ENCODE data around the gene SLC2A4RG. TPM values are rescaled to one million over a fixed set of nuclear protein-coding genes. Genes with fewer than 3 reads are reported as not detected.
A peak's percentile ranks its signal among the peaks of the same experiment; 100 is the strongest.

Gene SLC2A4RG
- total RNA-seq, 1 donor from 2014 or later: 38.3 TPM

- Mint-ChIP-seq H3K4me3 (no peak overlapping the region), H3K9me3 (no peaks in the 10 kb centered on the region), H3K4me1 (ENCODE audit: low read depth) (no peaks in the 10 kb centered on the region), H3K27ac (no peak overlapping the region), H3K27me3 (ENCODE audit: insufficient read depth) (peaks cover 2% of the 10 kb centered on the region), H3K36me3 (ENCODE audit: low read depth) (peaks cover 9% of the 10 kb centered on the region)
- no peak for DNase-seq (ENCODE audit: low spot score)
- intact Hi-C loops (cut with micrococcal nuclease): no loop called here
These were observed 43.3 kb upstream of the SLC2A4RG start for GRCh38 chr20:63696306-63696627.

DNA sequence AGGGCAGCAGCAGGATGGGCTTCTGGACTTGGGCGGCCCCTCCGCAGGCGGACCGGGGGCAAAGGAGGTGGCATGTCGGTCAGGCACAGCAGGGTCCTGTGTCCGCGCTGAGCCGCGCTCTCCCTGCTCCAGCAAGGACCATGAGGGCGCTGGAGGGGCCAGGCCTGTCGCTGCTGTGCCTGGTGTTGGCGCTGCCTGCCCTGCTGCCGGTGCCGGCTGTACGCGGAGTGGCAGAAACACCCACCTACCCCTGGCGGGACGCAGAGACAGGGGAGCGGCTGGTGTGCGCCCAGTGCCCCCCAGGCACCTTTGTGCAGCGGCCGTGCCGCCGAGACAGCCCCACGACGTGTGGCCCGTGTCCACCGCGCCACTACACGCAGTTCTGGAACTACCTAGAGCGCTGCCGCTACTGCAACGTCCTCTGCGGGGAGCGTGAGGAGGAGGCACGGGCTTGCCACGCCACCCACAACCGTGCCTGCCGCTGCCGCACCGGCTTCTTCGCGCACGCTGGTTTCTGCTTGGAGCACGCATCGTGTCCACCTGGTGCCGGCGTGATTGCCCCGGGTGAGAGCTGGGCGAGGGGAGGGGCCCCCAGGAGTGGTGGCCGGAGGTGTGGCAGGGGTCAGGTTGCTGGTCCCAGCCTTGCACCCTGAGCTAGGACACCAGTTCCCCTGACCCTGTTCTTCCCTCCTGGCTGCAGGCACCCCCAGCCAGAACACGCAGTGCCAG is 42.8 kb upstream of the SLC2A4RG start, which contains the start of gene TNFRSF6B:
Gene TNFRSF6B, plus strand, starts transcription at position 25 of the 729 bp plus-strand sequence. Its CDS starts 116 bp downstream, at position 141.
- no peak within 1 kb of the TSS for H3K27ac Mint-ChIP-seq
- H3K27me3 Mint-ChIP-seq (ENCODE audit: insufficient read depth): peaks cover 2% of the 10 kb centered on the region
- DNase-seq (ENCODE audit: low spot score): no peak
- intact Hi-C loops (cut with micrococcal nuclease): no loop called here
- H3K4me3 Mint-ChIP-seq: no peak within 1 kb of the TSS
- peaks cover 5% of the 10 kb centered on the region for H3K36me3 Mint-ChIP-seq (ENCODE audit: low read depth)
- H3K4me1 Mint-ChIP-seq (ENCODE audit: low read depth): no peaks in the 10 kb centered on the region
- H3K9me3 Mint-ChIP-seq: no peaks in the 10 kb centered on the region

DNA sequence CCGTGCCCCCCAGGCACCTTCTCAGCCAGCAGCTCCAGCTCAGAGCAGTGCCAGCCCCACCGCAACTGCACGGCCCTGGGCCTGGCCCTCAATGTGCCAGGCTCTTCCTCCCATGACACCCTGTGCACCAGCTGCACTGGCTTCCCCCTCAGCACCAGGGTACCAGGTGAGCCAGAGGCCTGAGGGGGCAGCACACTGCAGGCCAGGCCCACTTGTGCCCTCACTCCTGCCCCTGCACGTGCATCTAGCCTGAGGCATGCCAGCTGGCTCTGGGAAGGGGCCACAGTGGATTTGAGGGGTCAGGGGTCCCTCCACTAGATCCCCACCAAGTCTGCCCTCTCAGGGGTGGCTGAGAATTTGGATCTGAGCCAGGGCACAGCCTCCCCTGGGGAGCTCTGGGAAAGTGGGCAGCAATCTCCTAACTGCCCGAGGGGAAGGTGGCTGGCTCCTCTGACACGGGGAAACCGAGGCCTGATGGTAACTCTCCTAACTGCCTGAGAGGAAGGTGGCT is 42.2 kb upstream of the SLC2A4RG start:
- Mint-ChIP-seq H3K4me3 (no peak overlapping the region), H3K4me1 (ENCODE audit: low read depth) (no peaks in the 10 kb centered on the region), H3K9me3 (no peaks in the 10 kb centered on the region), H3K27ac (no peak overlapping the region), H3K27me3 (ENCODE audit: insufficient read depth) (peaks cover 2% of the 10 kb centered on the region), H3K36me3 (ENCODE audit: low read depth) (peaks cover 5% of the 10 kb centered on the region)
- no peak for DNase-seq (ENCODE audit: low spot score)
- intact Hi-C loops (cut with micrococcal nuclease): no loop called here

- no peaks in the 10 kb centered on the region for H3K9me3 Mint-ChIP-seq
- H3K36me3 Mint-ChIP-seq (ENCODE audit: low read depth): peaks cover 5% of the 10 kb centered on the region
- intact Hi-C loops (cut with micrococcal nuclease): no loop called here
- no peaks in the 10 kb centered on the region for H3K4me1 Mint-ChIP-seq (ENCODE audit: low read depth)
- DNase-seq (ENCODE audit: low spot score): no peak
- peaks cover 2% of the 10 kb centered on the region for H3K27me3 Mint-ChIP-seq (ENCODE audit: insufficient read depth)
- no peak overlapping the region for H3K27ac Mint-ChIP-seq
- H3K4me3 Mint-ChIP-seq: no peak overlapping the region
These were observed 41.6 kb upstream of the SLC2A4RG start for GRCh38 chr20:63697868-63698545.

GRCh38 chr20:63698739-63699465 is 40.7 kb upstream of the SLC2A4RG start:
- Mint-ChIP-seq H3K4me1 (ENCODE audit: low read depth) (no peaks in the 10 kb centered on the region), H3K36me3 (ENCODE audit: low read depth) (peaks cover 2% of the 10 kb centered on the region), H3K4me3 (no peak overlapping the region), H3K9me3 (no peaks in the 10 kb centered on the region), H3K27me3 (ENCODE audit: insufficient read depth) (no peaks in the 10 kb centered on the region), H3K27ac (peak overlapping the region; percentile 40)
- intact Hi-C loops (cut with micrococcal nuclease): no loop called here
- no peak for DNase-seq (ENCODE audit: low spot score)

- Mint-ChIP-seq H3K27me3 (ENCODE audit: insufficient read depth) (no peaks in the 10 kb centered on the region), H3K9me3 (no peaks in the 10 kb centered on the region), H3K36me3 (ENCODE audit: low read depth) (peaks cover 2% of the 10 kb centered on the region), H3K4me3 (no peak overlapping the region), H3K27ac (no peak overlapping the region), H3K4me1 (ENCODE audit: low read depth) (no peaks in the 10 kb centered on the region)
- intact Hi-C loops (cut with micrococcal nuclease): no loop called here
- DNase-seq (ENCODE audit: low spot score): no peak
These were observed 39.9 kb upstream of the SLC2A4RG start for GRCh38 chr20:63699466-63700198.

DNA sequence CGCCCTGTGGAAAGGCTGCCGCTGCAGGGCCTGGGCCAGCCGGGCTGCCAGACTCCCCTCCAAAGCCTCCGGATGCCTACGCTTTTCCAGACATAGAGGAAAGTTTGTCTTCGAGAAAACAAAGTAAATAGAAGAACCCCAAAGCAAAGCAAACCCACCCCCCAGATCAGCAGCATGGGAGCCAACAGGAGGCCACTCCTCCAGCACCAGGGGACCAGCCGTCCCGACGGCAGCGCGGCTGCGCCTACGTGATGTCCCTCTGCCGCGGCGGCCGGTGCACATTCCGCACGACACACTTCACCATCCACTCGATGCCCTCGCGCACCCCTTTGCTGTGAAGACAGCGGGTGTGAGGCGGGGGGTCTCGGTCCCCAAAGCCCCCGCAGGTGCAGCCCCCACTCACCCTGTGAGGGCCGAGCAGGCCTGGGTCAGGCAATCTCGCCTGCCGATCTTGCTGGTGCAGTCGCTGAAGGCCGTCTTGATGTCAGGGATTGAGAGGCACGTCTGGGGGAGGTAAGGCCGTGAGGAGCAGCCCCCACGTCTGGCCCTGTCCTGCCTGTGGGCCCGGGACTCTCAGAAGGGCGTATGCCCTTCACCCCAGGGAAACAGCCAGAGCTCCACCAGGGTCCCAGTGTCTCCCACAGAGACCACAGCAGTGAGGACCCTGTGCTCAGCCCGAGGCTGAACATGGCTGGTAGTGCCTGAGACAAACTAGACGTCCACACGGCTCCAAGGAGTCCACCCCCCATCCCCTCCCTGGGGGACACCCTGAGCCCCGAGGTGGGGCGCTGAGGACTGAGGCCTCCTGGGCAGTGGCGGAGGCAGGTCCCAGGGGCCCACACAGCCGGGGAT is 39.2 kb upstream of the SLC2A4RG start:
- H3K9me3 Mint-ChIP-seq: no peaks in the 10 kb centered on the region
- no peak overlapping the region for H3K4me3 Mint-ChIP-seq
- H3K27ac Mint-ChIP-seq: no peak overlapping the region
- no peaks in the 10 kb centered on the region for H3K4me1 Mint-ChIP-seq (ENCODE audit: low read depth)
- peaks cover 5% of the 10 kb centered on the region for H3K36me3 Mint-ChIP-seq (ENCODE audit: low read depth)
- DNase-seq (ENCODE audit: low spot score): no peak
- intact Hi-C loops (cut with micrococcal nuclease): no loop called here
- H3K27me3 Mint-ChIP-seq (ENCODE audit: insufficient read depth): no peaks in the 10 kb centered on the region

GRCh38 chr20:63701051-63701328 is 38.6 kb upstream of the SLC2A4RG start:
- Mint-ChIP-seq H3K9me3 (no peaks in the 10 kb centered on the region), H3K4me1 (ENCODE audit: low read depth) (no peaks in the 10 kb centered on the region), H3K4me3 (no peak overlapping the region), H3K36me3 (ENCODE audit: low read depth) (peaks cover 6% of the 10 kb centered on the region), H3K27me3 (ENCODE audit: insufficient read depth) (no peaks in the 10 kb centered on the region), H3K27ac (no peak overlapping the region)
- no peak for DNase-seq (ENCODE audit: low spot score)
- intact Hi-C loops (cut with micrococcal nuclease): no loop called here

DNA sequence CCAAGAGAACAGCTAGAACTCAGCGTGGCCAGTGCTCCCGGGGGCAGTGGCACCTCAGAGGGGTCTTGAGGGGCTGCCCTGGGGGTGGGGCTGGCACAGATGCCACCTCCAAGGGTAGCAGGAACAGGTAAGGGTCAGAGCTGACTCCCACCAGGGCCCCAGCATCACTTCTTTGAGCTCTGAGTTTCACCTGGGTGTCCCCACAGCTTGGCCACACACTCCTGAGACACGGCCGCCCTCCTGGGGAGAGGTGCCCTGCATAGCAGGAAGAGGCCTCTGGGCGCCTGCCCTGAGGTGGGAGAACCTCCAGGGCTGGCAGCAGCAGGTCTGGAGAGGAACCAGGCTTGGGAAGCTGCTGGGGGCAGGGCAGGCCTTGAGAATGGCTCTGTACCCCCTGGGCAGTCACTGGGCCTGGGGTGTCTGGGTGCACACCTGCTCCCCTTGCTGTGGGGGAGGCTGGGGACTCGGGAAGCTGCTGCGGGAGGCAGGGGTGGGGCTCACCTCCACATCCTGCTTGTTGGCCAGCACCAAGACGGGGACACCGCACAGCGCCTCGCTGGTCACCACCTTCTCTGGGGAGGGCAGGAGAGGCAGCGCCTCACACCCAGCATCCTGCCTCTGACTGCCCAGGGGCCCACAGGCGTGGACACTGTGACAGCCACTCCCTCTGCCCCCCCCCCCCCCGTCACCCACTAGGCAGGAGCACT is 38.1 kb upstream of the SLC2A4RG start:
- no peaks in the 10 kb centered on the region for H3K27me3 Mint-ChIP-seq (ENCODE audit: insufficient read depth)
- H3K36me3 Mint-ChIP-seq (ENCODE audit: low read depth): peaks cover 5% of the 10 kb centered on the region
- no peaks in the 10 kb centered on the region for H3K9me3 Mint-ChIP-seq
- no peak overlapping the region for H3K4me3 Mint-ChIP-seq
- intact Hi-C loops (cut with micrococcal nuclease): no loop called here
- DNase-seq (ENCODE audit: low spot score): no peak
- H3K4me1 Mint-ChIP-seq (ENCODE audit: low read depth): peaks cover 3% of the 10 kb centered on the region
- no peak overlapping the region for H3K27ac Mint-ChIP-seq

GRCh38 chr20:63702036-63702665 is 37.4 kb upstream of the SLC2A4RG start:
- Mint-ChIP-seq H3K4me3 (no peak overlapping the region), H3K27me3 (ENCODE audit: insufficient read depth) (no peaks in the 10 kb centered on the region)
- intact Hi-C loops (cut with micrococcal nuclease): no loop called here

DNA sequence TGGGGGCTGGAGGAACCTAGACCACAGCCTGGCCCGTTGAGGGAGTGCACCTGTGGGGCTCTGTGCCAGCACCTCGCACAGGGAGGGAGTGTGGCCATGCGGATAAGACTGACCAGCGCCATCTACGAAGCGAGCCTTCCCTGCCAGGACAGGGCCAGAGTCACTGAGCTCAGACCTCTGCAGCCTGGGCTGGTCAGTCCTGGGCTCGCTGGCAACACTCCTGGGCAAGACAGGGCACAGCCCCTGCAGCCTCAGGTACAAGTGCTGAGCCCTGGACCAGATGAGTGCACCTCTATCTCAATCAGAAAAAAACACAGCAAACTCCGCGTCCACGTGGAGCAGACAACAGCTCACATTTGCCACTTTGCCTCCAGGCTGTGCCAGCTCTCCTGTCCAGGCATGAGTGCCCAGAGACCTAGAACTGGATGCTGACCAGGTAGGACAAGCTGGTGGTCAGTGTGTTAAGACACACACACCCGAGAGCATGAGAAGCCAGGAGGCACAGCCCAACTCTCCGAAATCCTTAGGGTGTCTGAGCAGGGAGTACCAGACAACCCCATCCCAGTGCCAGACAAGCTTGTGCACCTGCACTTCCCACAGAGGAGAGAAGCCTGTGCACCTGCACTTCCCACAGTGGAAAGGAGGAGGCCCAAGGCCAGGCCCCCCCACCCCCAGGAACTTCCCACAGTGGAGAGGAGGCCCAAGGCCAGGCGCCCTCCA is 36.7 kb upstream of the SLC2A4RG start:
- intact Hi-C loops (cut with micrococcal nuclease): no loop called here
- Mint-ChIP-seq H3K27me3 (ENCODE audit: insufficient read depth) (no peaks in the 10 kb centered on the region), H3K36me3 (ENCODE audit: low read depth) (peaks cover 10% of the 10 kb centered on the region), H3K4me3 (no peak overlapping the region), H3K27ac (no peak overlapping the region), H3K9me3 (no peaks in the 10 kb centered on the region), H3K4me1 (ENCODE audit: low read depth) (peaks cover 8% of the 10 kb centered on the region)
- DNase-seq (ENCODE audit: low spot score): no peak

More at GRCh38 chr20:63702036-63702665, 37.4 kb upstream of the SLC2A4RG start:
- Mint-ChIP-seq H3K27ac (no peak overlapping the region), H3K9me3 (no peaks in the 10 kb centered on the region), H3K4me1 (ENCODE audit: low read depth) (peaks cover 8% of the 10 kb centered on the region), H3K36me3 (ENCODE audit: low read depth) (peaks cover 10% of the 10 kb centered on the region)
- DNase-seq (ENCODE audit: low spot score): no peak
